Hindlimb muscle (tissue), 1 donor: ENCODE results near the gene ARHGEF38. TPM values are rescaled to one million over a fixed set of nuclear protein-coding genes. Genes with fewer than 3 reads are reported as not detected.
A peak's percentile ranks its signal among the peaks of the same experiment; 100 is the strongest.
"Not testable (repeated sequence)": the region's sequence is repeated elsewhere in the genome, so short reads cannot be mapped to it uniquely, and the experiment has no call there.

Experiments
- DNase-seq: peaks from one replicate; pipeline ENCODE4 v3.0.0-alpha.2; 2013
- polyA plus RNA-seq: library from polyadenylated mRNA; unstranded; fragments of 120-200 nt; gene quantifications from one replicate; pipeline ENCODE4 v1.2.1, GENCODE V29; 2013; ENCODE audit not compliant: insufficient read length

The ARHGEF38 gene
- polyA plus RNA-seq, 1 donor = not detected

DNA sequence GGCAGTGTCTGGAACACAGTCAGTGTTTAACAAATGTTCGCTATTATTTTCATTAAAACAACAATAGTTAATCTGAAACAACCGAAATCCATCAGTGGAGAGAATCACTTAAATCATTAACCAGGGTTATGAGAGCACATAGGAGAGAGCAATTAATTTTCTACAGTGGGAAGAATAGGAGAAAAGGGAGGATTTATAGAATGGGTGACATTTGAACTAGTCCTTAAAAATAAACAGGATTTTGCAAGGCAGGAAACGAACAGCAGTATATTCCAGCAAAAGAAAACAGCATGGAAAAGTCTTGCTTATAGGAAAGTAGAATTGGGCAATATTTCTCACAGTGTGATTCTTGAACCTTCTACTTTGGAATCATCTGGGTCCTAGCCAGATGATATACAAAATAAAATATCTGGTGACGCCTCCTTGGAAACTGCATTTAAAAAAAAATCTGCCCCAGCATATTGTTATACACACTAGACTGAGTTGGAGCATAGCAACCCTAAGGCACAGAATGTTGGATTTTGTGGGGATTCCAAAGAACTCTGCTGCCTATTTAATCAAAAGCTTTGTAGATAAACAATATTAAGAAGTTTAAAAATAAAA is 100.0 kb downstream of the ARHGEF38 start:
- DNase-seq = no peak

- no peak for DNase-seq
Measured at GRCh38 chr4:105657117-105657765, 104.8 kb downstream of the ARHGEF38 start.

DNA sequence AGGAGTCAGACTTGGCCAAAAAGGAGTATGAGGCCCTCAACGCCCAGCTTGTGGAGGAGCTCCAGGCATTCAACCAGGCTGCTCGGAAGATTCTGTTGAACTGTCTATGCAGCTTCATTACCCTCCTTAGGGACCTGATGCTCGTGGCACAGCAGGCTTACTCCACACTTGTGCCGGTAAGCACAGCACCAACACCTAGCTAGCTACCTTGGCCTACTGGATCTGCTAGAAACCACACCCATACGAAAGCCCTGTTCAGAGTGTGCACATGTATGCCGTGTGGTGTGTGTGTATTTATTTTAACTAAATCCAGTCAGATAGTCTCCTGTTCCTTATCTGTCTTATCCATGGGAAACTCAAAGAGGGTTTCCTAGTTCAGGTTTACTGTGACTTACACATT is 106.8 kb downstream of the ARHGEF38 start:
- DNase-seq = no peak

DNA sequence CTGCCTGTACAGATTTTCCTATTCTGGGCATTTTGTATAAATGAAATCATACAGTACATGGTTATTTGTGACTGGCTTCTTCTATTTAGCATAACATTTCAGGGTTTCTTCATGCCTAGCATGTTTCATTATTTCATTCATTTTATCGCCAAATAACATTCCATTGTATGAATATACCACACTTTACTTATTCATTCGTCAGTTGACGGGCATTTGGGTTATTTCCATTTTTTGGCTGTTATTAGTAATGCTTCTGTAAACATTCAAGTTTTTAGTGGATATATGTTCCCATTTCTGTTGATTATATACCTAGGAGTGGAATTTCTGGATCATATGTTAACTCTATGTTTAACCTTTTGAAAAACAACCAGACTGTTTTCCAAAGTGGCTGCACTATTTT is 108.6 kb downstream of the ARHGEF38 start:
- DNase-seq = no peak

DNA sequence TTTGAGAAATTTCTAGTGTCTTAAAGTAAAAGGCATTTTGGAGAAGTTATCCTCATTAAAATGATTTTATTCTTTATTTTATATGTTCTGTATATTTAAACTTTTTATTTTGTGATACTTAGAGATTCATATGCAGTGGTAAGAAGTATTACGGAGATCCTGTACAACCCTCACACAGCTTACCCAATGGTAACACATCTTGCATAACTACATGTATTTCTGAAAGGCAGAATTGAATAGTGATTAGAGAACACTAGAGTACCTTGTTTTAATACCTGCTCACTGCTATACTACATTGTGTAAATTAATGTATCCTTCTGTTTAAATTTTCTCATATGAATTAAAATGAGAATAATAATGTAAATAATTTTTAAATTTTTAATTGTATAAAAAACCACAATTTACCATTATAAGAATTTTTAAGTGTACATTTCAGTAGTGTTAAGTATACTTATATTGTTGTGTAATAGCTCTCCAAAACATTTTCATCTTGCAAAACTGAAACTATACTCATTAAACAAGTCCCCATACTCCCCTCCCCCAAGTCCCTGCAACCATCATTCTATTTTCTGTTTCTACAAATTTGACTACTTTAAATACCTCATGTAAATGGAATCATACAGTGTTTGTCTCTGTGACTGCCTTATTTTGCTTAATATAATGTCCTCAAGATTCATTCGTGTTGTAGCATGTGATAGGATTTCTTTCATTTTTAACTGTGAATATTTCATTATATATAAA is 110.7 kb downstream of the ARHGEF38 start:
- DNase-seq = no peak

DNA sequence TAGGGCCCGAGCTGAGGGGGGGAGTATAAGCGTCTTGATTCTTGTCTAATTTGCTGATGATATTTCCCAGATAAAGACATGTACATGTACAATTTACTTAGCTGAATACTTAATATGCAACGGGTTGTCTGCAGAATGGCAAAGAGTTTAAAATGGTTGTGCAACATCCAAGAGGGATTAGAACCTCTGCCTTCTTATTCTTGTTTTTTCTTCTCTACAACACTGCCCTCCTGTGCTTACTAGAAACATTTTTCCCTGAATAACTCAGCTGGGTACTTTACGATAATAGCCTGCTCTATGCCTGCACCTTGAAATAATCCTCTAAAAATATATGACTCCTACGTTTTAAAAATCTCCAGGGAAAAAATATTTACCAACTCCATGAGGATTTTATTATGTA is 114.3 kb downstream of the ARHGEF38 start:
- DNase-seq = no peak

- DNase-seq = no peak
Measured at GRCh38 chr4:105670684-105671083, 118.3 kb downstream of the ARHGEF38 start.

DNA sequence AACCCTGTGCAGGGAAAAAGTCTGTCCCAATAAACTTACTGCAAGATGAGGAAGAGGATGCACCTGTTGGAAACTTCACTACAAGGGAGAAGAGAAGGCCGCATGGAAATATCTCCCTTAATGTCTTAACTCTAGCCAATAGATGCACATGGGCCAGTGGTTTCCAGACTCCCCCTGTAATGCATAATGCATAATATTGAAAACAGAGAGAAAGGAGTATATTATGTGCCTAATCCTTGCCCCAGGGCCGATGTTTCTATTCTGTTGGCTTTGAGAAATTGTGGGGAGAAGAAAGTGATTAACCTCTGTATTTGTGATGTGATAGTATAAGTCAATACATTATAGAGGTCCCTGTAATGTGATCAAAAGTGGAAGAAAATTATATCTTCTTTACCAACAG is 118.9 kb downstream of the ARHGEF38 start:
- DNase-seq = no peak

DNA sequence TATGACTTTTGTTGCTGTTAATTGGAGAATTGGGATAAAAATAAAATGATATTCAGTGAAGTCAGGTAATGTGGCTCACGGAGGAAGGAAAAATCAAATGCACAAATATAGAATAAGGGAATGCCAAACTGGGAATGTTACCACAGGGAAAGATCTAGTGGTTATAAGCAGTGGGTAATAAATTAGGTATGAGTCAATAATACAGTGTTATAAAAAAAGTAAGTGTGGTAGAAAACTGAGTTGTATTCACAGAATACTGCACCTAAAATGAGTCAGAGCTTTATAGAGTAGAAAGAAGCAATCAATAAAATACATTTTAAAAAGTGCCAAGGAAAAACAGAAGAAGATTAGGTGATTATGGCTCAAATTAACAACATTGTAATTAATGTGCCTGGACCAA is 121.6 kb downstream of the ARHGEF38 start:
- DNase-seq = no peak

GRCh38 chr4:105677709-105678108 is 125.3 kb downstream of the ARHGEF38 start:
- no peak for DNase-seq

DNA sequence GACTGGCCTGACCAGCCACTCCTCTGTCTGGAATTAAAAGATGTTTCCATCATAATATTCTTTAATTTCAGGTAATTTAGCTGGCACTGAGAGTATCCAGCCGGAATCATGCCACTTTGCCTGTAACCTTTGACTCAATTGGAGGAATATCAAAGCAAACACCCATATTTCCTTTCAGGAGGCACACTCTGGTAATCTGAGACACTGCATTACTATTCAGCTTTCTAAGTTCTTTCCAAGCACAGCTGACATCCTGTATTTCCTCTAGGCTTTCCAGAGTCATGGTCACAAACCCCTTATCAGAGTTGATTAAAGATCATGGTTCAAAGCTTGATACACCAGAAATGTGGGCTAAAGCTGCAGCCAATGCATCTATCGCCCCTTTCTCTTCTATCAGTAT is 126.8 kb downstream of the ARHGEF38 start:
- no peak for DNase-seq

- DNase-seq = no peak
Measured at GRCh38 chr4:105683038-105683437, 130.6 kb downstream of the ARHGEF38 start.

- no peak for DNase-seq
Measured at GRCh38 chr4:105686571-105686970, 134.2 kb downstream of the ARHGEF38 start.

GRCh38 chr4:105694812-105695211 is 142.4 kb downstream of the ARHGEF38 start:
- DNase-seq = not testable (repeated sequence)

DNA sequence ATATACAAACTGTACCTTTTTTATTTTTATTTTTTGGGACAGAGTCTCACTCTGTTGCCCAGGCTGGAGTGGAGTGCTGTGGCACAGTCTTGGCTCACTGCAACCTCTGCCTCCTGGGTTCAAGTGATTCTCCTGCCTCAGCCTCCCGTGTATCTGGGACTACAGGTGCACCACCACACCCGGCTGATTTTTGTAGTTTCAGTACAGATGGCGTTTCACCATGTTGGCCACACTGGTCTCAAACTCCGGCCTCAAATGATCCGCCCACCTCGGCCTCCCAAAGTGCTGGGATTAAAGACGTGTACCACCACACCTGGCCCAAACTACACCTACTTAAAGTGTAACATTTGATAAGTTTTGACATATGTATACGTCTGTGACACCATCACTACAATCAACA is 143.4 kb downstream of the ARHGEF38 start:
- not testable (repeated sequence) for DNase-seq

DNA sequence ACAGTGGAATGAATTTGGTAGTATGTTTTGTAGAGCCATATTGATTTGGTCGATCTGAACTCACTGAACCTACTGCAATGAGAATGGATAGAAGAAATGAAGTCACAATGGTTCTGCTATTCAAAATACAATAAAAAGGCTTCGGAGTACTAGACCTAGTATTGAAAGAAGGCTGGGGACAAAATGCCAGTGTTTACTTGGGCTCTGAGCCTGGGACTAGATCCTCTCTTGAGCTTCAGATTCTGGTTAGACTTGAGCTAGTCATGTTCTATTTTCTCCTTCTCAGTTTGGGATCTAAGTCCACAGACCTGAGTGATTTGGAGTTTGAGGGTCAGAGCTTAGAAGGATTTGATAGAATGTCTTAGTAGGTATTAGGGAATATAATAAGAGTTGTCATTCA is 146.2 kb downstream of the ARHGEF38 start:
- DNase-seq = no peak

DNA sequence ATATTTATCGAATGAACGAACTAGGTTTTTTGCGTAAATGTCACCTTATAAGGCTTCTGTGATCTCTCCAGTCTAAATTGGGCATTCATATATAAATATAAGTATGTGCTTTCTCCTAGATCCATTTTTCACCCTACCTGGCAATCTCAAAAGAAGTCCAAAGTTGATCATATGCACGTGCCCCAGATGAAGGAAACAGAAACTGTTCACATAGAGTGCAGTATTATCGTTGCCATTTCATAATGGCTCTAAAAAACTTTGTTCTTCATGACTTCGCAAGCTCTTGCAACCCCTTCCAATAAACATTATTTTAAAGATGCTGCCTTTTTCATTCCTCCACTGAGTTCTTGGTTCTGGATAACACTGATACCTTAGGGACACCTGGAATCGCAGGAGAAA is 155.4 kb downstream of the ARHGEF38 start:
- DNase-seq = peak; percentile 7

- DNase-seq = peak; percentile 95
Measured at GRCh38 chr4:105708181-105709080, 156.0 kb downstream of the ARHGEF38 start, which contains the start of the genes GSTCD and INTS12. Gene GSTCD, plus strand, starts transcription at chr4:105708784. Its CDS starts 8,830 bp downstream, at chr4:105717614. Gene INTS12, minus strand, starts transcription at chr4:105708689. Its CDS starts 8,684 bp downstream, at chr4:105700005.

GRCh38 chr4:105709081-105709450 is 156.6 kb downstream of the ARHGEF38 start:
- DNase-seq = no peak

DNA sequence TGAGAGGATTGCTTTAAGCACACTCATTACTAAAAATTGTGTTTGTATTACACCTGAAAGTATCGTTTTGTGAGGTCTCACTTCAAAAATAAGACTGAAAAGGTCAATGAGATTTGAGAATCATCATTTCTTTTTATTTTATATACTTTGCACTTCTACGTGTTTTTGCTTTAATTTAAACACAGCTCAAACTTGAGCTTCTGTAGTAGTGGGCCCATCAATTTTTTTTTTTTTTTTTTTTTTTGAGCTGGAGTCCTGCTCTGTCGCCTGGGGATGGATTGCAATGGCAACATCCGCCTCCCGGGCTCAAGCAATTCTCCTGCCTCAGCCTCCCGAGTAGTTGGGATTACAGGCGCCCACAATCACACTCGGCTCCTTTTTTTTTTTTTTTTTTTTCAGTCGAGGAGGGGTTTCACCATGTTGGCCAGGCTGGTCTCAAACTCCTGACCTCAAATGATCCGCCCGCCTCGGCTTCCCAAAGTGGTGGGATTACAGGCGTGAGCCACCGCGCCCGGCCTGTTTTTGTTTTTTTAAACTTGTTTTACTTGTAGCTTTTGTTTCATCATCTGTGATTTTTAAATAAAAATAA is 157.7 kb downstream of the ARHGEF38 start:
- no peak for DNase-seq

DNA sequence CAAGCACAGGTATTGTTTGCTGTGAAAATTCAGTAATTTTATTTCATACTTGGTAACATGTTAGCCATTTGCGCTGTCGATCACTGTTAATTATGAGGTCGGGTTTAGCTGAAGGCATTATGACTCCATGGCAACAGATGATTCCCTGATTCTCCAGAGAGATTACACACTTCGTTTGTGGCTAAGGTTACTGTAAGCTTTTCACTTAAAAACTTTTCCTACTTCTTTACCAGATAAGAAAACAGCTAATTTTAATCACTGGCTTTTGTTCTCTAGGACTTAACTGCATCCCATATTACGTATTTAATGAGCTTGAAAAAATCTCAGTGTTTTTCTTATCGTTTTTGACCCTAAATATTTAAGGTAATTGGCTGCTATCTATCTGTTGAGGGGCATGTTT is 158.3 kb downstream of the ARHGEF38 start:
- DNase-seq = no peak

GRCh38 chr4:105712766-105713165 is 160.3 kb downstream of the ARHGEF38 start:
- DNase-seq = no peak
